HCT116 (cell line): ENCODE results near the gene NRIP2. TPM values are rescaled to one million over a fixed set of nuclear protein-coding genes. Genes with fewer than 3 reads are reported as not detected.
"Not testable (repeated sequence)": the region's sequence is repeated elsewhere in the genome, so short reads cannot be mapped to it uniquely, and the experiment has no call there.

ENCODE experiments used
- ATAC-seq: fragments of 200-7000 bp; cut with Tn5 transposase; 2 replicates; pipeline ENCODE4 v1.9.1; 2020; ENCODE audit warnings: mild to moderate bottlenecking, moderate library complexity
- BruUV-seq: library from RNA; stranded (reverse); fragments of 400-500 nt; replicated peaks from 2 replicates; lab custom pipeline; 2021; lab: Mats Ljungman, UMichigan
- CTCF ChIA-PET: fragments of 300-600 bp; sonication (Branson Sonifier 250); formaldehyde crosslinking; loops from one replicate; lab custom pipeline; 2021; ENCODE audit warnings: antibody characterized with exemption; lab: Charles Lee
- POLR2A ChIA-PET: fragments of 300-600, 350-600 bp; sonication (Branson Sonifier 250); formaldehyde crosslinking; loops from one replicate; lab custom pipeline; 2021; ENCODE audit warnings: antibody characterized with exemption; lab: Charles Lee
- RAD21 ChIA-PET, 2 experiments: fragments of 300-600 bp; sonication (Branson Sonifier 250); formaldehyde crosslinking; loops; one replicate each; lab custom pipeline; 2023; ENCODE audit warnings: low total read pairs in 2 of 2; ENCODE audit not compliant: uncharacterized antibody in 2 of 2, unreplicated experiment in 2 of 2, low non-redundant PET in 1 of 2; lab: Charles Lee
- DNase-seq: peaks from one replicate; pipeline ENCODE4 v3.0.0-alpha.2; 2010; ENCODE audit warnings: low read depth, low spot score
- H2AFZ ChIP-seq: fragments of 200-600 bp; shearing (Covaris generic), sonication (generic); 2 replicates; pipeline ENCODE4 v1.6.1; 2017; ENCODE audit warnings: low read depth, mixed run types, mixed read lengths, antibody characterized with exemption, low read length; ENCODE audit not compliant: poor library complexity, severe bottlenecking
- H3K27ac ChIP-seq: 2 replicates; pipeline ENCODE4 v1.5.1; 2012; ENCODE audit warnings: low read depth, low read length
- H3K27me3 ChIP-seq: fragments of 200-600 bp; sonication (generic); 2 replicates; pipeline ENCODE4 v1.6.1; 2016; ENCODE audit warnings: mixed run types, low read length, mixed read lengths; ENCODE audit not compliant: insufficient read depth
- H3K36me3 ChIP-seq, 2 experiments: fragments of 200-500 bp in 1 of 2; fragments of 200-600 bp in 1 of 2; sonication (Bioruptor generic) in 1 of 2; sonication (generic) in 1 of 2; 2 replicates each; pipeline versions ENCODE4 v1.5.1 to v1.6.1; 2014 to 2016; ENCODE audit warnings: low read length in 2 of 2, inconsistent platforms in 1 of 2, mixed read lengths in 1 of 2, mixed run types in 1 of 2; ENCODE audit not compliant: insufficient read depth in 2 of 2, control insufficient read depth in 1 of 2
- H3K4me1 ChIP-seq, 2 experiments: fragments of 200-600 bp in 1 of 2; sonication (generic) in 1 of 2; 2 replicates each; pipeline versions ENCODE4 v1.5.1 to v1.6.1; 2012 to 2017; ENCODE audit warnings: low read length in 2 of 2, inconsistent platforms in 1 of 2, mild to moderate bottlenecking in 1 of 2, mixed read lengths in 1 of 2, mixed run types in 1 of 2, moderate library complexity in 1 of 2; ENCODE audit not compliant: insufficient read depth in 2 of 2, control insufficient read depth in 1 of 2
- H3K4me2 ChIP-seq: fragments of 200-600 bp; sonication (generic); 2 replicates; pipeline ENCODE4 v1.6.1; 2017; ENCODE audit warnings: mixed run types, low read length, mixed read lengths
- H3K4me3 ChIP-seq, 2 experiments: fragments of 200-600 bp in 1 of 2; sonication (generic) in 1 of 2; replicated peaks in 1 of 2; 2 replicates each; pipeline ENCODE4 v1.5.1; 2011 to 2016; ENCODE audit warnings: low read length in 2 of 2, control low read depth in 1 of 2, low read depth in 1 of 2, mild to moderate bottlenecking in 1 of 2, mixed read lengths in 1 of 2, mixed run types in 1 of 2
- H3K79me2 ChIP-seq: fragments of 200-600 bp; sonication (generic); 2 replicates; pipeline ENCODE4 v1.6.1; 2017; ENCODE audit warnings: mild to moderate bottlenecking, mixed run types, low read length, moderate library complexity, mixed read lengths; ENCODE audit not compliant: insufficient read depth
- H3K9ac ChIP-seq: fragments of 200-600 bp; sonication (generic); 2 replicates; pipeline ENCODE4 v1.6.1; 2016; ENCODE audit warnings: low read length, mixed read lengths
- H3K9me2 ChIP-seq: fragments of 200-600 bp; sonication (generic), shearing (Covaris generic); 2 replicates; pipeline ENCODE4 v1.6.1; 2017; ENCODE audit warnings: mixed run types, mild to moderate bottlenecking, moderate library complexity; ENCODE audit not compliant: insufficient read depth
- H3K9me3 ChIP-seq, 2 experiments: fragments of 200-500 bp in 1 of 2; fragments of 200-600 bp in 1 of 2; sonication (Bioruptor generic) in 1 of 2; sonication (generic) in 1 of 2; 2 replicates each; pipeline ENCODE4 v1.6.1; 2014 to 2017; ENCODE audit warnings: low read length in 2 of 2, mixed read lengths in 2 of 2, inconsistent platforms in 1 of 2, low read depth in 1 of 2, mild to moderate bottlenecking in 1 of 2, mixed run types in 1 of 2, moderate library complexity in 1 of 2; ENCODE audit not compliant: control insufficient read depth in 1 of 2, insufficient read depth in 1 of 2
- H4K20me1 ChIP-seq: fragments of 200-600 bp; sonication (generic), shearing (Covaris generic); 2 replicates; pipeline ENCODE4 v1.6.1; 2017; ENCODE audit warnings: mixed run types, mild to moderate bottlenecking, moderate library complexity; ENCODE audit not compliant: insufficient read depth
- CBX3 ChIP-seq: IDR thresholded peaks from 2 replicates; pipeline ENCODE4 v1.6.1; 2012; ENCODE audit warnings: low read depth
- ZFX ChIP-seq: fragments of 450-650 bp; IDR thresholded peaks from 2 replicates; pipeline ENCODE4 v1.6.1; 2017
- intact Hi-C: fragments of 100-400 bp; cut with micrococcal nuclease; formaldehyde crosslinking; loops from 2 replicates; pipeline ENCODE4 v1.10.0; 2022
- total RNA-seq: library from RNA; stranded (reverse); gene quantifications from one replicate; pipeline ENCODE4 v1.2.1, GENCODE V29; 2021; ENCODE audit not compliant: unreplicated experiment

The NRIP2 gene
- total RNA-seq, 1 experiment from 2014 or later = not detected

DNA sequence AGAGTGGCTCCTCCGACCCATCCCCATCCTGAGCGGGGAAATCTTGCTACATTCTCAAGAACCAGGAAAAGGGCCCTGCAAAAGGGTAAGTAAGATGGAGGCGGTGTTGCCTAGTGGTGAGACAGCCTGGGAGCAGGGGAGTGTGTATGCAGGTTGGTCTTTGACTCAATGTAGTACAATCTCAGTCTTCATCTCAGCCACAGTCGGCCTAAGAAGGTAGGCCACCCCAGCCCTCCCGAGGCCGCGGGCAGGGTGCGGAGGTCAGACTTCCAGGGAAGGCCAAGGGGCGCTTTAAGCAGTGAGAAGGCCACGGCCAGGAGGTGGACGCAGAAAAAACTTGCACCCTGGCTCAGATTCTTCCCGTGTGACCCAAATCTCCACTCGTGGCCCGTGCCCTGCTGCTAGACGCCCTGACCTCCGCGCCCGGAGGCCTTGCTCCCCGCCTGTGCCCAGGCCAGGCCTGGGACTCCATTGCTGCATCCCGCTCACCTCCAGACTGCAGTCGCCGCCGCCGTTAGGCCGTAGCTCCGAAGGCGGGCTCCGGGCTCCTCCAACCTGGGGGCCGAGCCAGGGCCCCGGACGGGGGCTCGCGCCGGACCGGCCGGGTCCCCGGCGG lies 41.7 kb upstream of the NRIP2 start:
- peak overlapping the region; percentile 79 for H3K4me2 ChIP-seq
- no peaks in the 10 kb centered on the region for H3K9me2 ChIP-seq
- H3K4me3 ChIP-seq = peak overlapping the region; percentile 92 to 96
- BruUV-seq = no TSS peak
- H3K27ac ChIP-seq = peak overlapping the region; percentile 77
- ATAC-seq = peak; percentile 75
- no peak for TF ChIP-seq CBX3
- peak; percentile 99 for TF ChIP-seq ZFX
- ChIA-PET CTCF (interaction anchor here (0.7 to 1.5 kb wide), 5 partner anchors 9 to 165 kb away, joined by 3 to 11 read pairs (median 3); partner anchors contain the start of genes ITFG2 and TULP3), POLR2A (interaction anchor here (1.1 to 1.3 kb wide), 2 partner anchors 8 to 23 kb away, joined by 3 to 5 read pairs; no protein-coding TSS in a partner anchor), RAD21 (interaction anchor here in 1 of 2 experiments (0.7 kb wide), 1 partner anchor 435 kb away, joined by 4 read pairs; no protein-coding TSS in a partner anchor)
- H3K36me3 ChIP-seq = peaks cover 22 to 26% of the 10 kb centered on the region in 2 experiments; a peak in 3 of 4 replicates
- H3K79me2 ChIP-seq = peaks cover 88% of the 10 kb centered on the region
- peak overlapping the region; percentile 61 for H2AFZ ChIP-seq
- no peaks in the 10 kb centered on the region for H3K27me3 ChIP-seq
- DNase-seq = no peak
- peaks cover 6 to 20% of the 10 kb centered on the region in 2 experiments for H3K4me1 ChIP-seq
- H4K20me1 ChIP-seq = no peaks in the 10 kb centered on the region
- no peaks in the 10 kb centered on the region for H3K9me3 ChIP-seq
- intact Hi-C loops = no loop called here
- H3K9ac ChIP-seq = peak overlapping the region; percentile 92

DNA sequence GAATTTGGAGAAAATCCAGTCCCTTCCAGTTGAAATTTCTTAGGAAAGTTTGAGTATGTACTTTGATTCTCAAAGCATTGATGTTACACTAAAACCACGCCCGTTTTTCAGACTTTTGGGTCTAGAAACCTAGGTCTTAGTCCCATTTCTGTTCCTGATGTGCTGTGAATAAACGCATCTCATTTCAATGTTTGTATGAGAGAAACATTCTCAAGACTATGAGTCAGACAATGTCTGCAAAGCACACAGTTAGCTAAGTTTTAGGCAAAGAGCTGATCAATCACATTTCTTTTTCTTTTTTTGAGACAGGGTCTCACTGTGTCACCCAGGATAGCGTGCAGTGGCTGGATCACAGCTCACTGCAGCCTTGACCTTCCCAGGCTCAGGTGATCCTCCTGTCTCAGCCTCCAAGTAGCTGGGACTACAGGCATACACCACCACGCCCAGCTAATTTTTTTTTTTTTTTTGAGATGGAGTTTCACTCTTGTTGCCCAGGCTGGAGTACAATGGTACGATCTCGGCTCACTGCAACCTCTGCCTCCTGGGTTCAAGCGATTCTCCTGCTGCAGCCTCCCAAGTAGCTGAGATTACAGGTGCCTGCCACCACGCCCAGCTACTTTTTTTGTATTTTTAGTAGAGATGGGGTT lies 34.3 kb upstream of the NRIP2 start:
- H3K9ac ChIP-seq, H2AFZ ChIP-seq, H3K27ac ChIP-seq, H3K4me1 ChIP-seq, DNase-seq, intact Hi-C loops, ATAC-seq, H3K27me3 ChIP-seq, H3K9me2 ChIP-seq, POLR2A ChIA-PET, H3K4me2 ChIP-seq, H3K4me3 ChIP-seq, H4K20me1 ChIP-seq, BruUV-seq, H3K9me3 ChIP-seq: not testable (repeated sequence)
- Histone ChIP-seq H3K36me3 (peaks cover 56 to 60% of the 10 kb centered on the region in 2 experiments), H3K79me2 (peaks cover 32% of the 10 kb centered on the region)
- RAD21 ChIA-PET = interaction anchor here in 1 of 2 experiments (0.7 kb wide), 1 partner anchor 13 kb away, joined by 3 read pairs; no protein-coding TSS in a partner anchor
- CTCF ChIA-PET = interaction anchor here (1.6 kb wide), 1 partner anchor 15 kb away, joined by 3 read pairs; no protein-coding TSS in a partner anchor
